Heart left ventricle (tissue), 16 donors: ENCODE data around the gene XAB2. TPM values are rescaled to one million over a fixed set of nuclear protein-coding genes. Genes with fewer than 3 reads are reported as not detected.
A peak's percentile ranks its signal among the peaks of the same experiment; 100 is the strongest.

Experiments
- ATAC-seq, 4 donors: fragments of 200-7000 bp; cut with Tn5 transposase; one replicate each; pipeline ENCODE4 v1.9.1; 2020 to 2022; ENCODE audit warnings: moderate library complexity in 4 of 4, mild to moderate bottlenecking in 3 of 4, moderate number of reproducible peaks in 1 of 4
- DNase-seq, 5 donors: peaks; one replicate each; pipeline ENCODE4 v3.0.0-alpha.2; 2020
- H3K27ac ChIP-seq, 12 donors: fragments of 200-600 bp; sonication (generic) in 4 of 12; one replicate each; pipeline versions ENCODE4 v1.5.0 to v1.8.0; 2016 to 2022; ENCODE audit warnings: mild to moderate bottlenecking in 2 of 12
- H3K27me3 ChIP-seq, 9 donors: fragments of 200-600 bp; sonication (generic) in 2 of 9; one replicate each; pipeline versions ENCODE4 v1.5.1 to v1.8.0; 2016 to 2022; ENCODE audit warnings: mild to moderate bottlenecking in 3 of 9
- H3K36me3 ChIP-seq, 9 donors: fragments of 200-600 bp; sonication (generic) in 2 of 9; one replicate each; pipeline versions ENCODE4 v1.5.0 to v1.8.0; 2018 to 2022; ENCODE audit warnings: mild to moderate bottlenecking in 2 of 9
- H3K4me1 ChIP-seq, 12 donors: fragments of 200-600 bp; sonication (generic) in 4 of 12; one replicate each; pipeline versions ENCODE4 v1.5.0 to v1.8.0; 2016 to 2022; ENCODE audit warnings: mild to moderate bottlenecking in 3 of 12
- H3K4me3 ChIP-seq, 12 donors: fragments of 200-600 bp; sonication (generic) in 4 of 12; one replicate each; pipeline versions ENCODE4 v1.5.0 to v1.8.0; 2017 to 2022; ENCODE audit warnings: mild to moderate bottlenecking in 9 of 12, moderate library complexity in 4 of 12
- H3K9me3 ChIP-seq, 12 donors: fragments of 200-600 bp; sonication (generic) in 4 of 12; one replicate each; pipeline versions ENCODE4 v1.5.0 to v1.8.0; 2016 to 2022; ENCODE audit warnings: mild to moderate bottlenecking in 1 of 12
- POLR2A ChIP-seq, 2 donors: fragments of 450-650 bp; IDR thresholded peaks; one replicate each; pipeline ENCODE4 v1.6.1; 2017; ENCODE audit warnings: antibody characterized with exemption in 2 of 2, mild to moderate bottlenecking in 2 of 2, moderate library complexity in 2 of 2
- WGBS, 4 donors: extraction: QIAGEN DNeasy Blood & Tissue Kit in 2 of 4; methylation state at CpG; one replicate each; pipeline versions ENCODE4 v1.1.5 to v1.1.7; 2013 to 2018; 5-methylcytosine and 5-hydroxymethylcytosine counted together
- intact Hi-C, 10 donors: fragments of 100-400 bp; cut with DNase I; formaldehyde crosslinking; loops; one replicate each; pipeline versions ENCODE4 v1.11.1 to v1.14.2; 2022
- polyA plus RNA-seq, 2 donors: library from polyadenylated mRNA; stranded (reverse); fragments of 200-250 nt; gene quantifications; one replicate each; pipeline ENCODE4 v1.2.3, GENCODE V29; 2013
- total RNA-seq, 9 donors: library from RNA; depleted of rRNA in 2 of 9; stranded (reverse); fragments of >200 nt in 2 of 9; fragmentation: NEBNext Ultra II Directional in 3 of 9; extraction: Animal tissue kit (Norgen Biotek cat#: 25700) in 3 of 9; gene quantifications; one replicate each; pipeline versions ENCODE4 v1.1.0 to v1.2.4, GENCODE V29; 2016 to 2023
- TF ChIP-seq, protein P1 (sequence below), 12 donors: fragments of 200-600 bp; sonication (generic) in 4 of 12; IDR thresholded peaks; one replicate each; pipeline versions ENCODE4 v1.5.0 to v1.8.0; 2018 to 2022; ENCODE audit warnings: antibody characterized with exemption in 12 of 12, mild to moderate bottlenecking in 5 of 12
- donor health status: ischemic (EF 13 %, LVEDD 7.1; RV severe dilation, severe dysfunction).
- donor health status: healthy with polysubstance abuse.
- donor health status: DM: no; HTN: yes; CAD: no.
- donor health status: DM: no; HTN: no; CAD: no.
- donor health status: ischemic (EF 25% LVEDD 6.9; RV normal size, moderate dysfunction).
- donor health status: ischemic (EF 25% LVEDD 5.7; RV mildly dilated, moderate dysfunction).
- donor health status: healthy.
- donor health status: DM: yes; HTN: yes; CAD: no.
- donor health status: ischemic (EF 35%, LVEDD 5.7; RV mildly dilated, moderate dysfunction).
- donor health status: nonischemic (EF 11% LVEDD 7.7; RV severe dilation, severe dysfunction).
- donor health status: DM: yes; HTN: yes; CAD: no.
- donor health status: PGD.
- donor health status: ischemic (EF 29% LVEDD 5.4; RV normal size, mild dysfunction).
- donor health status: nonischemic (EF 23%, LVEDD 6.1; RV moderate dilation, normal function).

XAB2 gene
- total and polyA plus RNA-seq, 11 donors, result 16.3 to 36.2 (median 23.6) TPM

- H3K27ac ChIP-seq, result peak overlapping the region in 2 of 12 donors; percentile 23 to 51
- intact Hi-C loops, result loop anchor here in 8 of 10 donors (1.0 to 10.0 kb wide), 9 partner anchors 27 to 600 kb away; partner anchors contain the start of genes TRAPPC5 (in 3 of the 8) and MAP2K7 (in 1 of the 8)
These were observed 22.8 kb upstream of the XAB2 start for GRCh38 chr19:7652061-7652641.

GRCh38 chr19:7650148-7650547, 20.8 kb upstream of the XAB2 start:
- Histone ChIP-seq H3K4me3 (no peak overlapping the region), H3K4me1 (peaks cover 0 to 11% (median 0%) of the 10 kb centered on the region in 12 donors), H3K9me3 (no peaks in the 10 kb centered on the region), H3K27ac (no peak overlapping the region), H3K36me3 (peaks cover 0 to 11% (median 0%) of the 10 kb centered on the region in 9 donors), H3K27me3 (peaks cover 0 to 15% (median 0%) of the 10 kb centered on the region in 9 donors)
- TF ChIP-seq POLR2A (IDR thresholded peaks at IDR 0.05), result no peak
- TF ChIP-seq, protein P1, sequence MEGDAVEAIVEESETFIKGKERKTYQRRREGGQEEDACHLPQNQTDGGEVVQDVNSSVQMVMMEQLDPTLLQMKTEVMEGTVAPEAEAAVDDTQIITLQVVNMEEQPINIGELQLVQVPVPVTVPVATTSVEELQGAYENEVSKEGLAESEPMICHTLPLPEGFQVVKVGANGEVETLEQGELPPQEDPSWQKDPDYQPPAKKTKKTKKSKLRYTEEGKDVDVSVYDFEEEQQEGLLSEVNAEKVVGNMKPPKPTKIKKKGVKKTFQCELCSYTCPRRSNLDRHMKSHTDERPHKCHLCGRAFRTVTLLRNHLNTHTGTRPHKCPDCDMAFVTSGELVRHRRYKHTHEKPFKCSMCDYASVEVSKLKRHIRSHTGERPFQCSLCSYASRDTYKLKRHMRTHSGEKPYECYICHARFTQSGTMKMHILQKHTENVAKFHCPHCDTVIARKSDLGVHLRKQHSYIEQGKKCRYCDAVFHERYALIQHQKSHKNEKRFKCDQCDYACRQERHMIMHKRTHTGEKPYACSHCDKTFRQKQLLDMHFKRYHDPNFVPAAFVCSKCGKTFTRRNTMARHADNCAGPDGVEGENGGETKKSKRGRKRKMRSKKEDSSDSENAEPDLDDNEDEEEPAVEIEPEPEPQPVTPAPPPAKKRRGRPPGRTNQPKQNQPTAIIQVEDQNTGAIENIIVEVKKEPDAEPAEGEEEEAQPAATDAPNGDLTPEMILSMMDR (IDR thresholded peaks at IDR 0.05), result no peak
- ATAC-seq, result no peak
- WGBS, 4 donors, result 27 to 57% (median 37%) methylated on average over 2 of the region's 2 CpGs
- no peak for DNase-seq
- intact Hi-C loops, result loop anchor here in 7 of 10 donors (5.0 to 10.0 kb wide), 6 partner anchors 145 to 602 kb away; partner anchors contain the start of gene MAP2K7 (in 1 of the 7)

More at GRCh38 chr19:7652061-7652641, 22.8 kb upstream of the XAB2 start:
- H3K4me1 ChIP-seq, result peaks cover 0 to 18% (median 0%) of the 10 kb centered on the region in 12 donors
- peak; percentile 74 to 92 (median 80) for DNase-seq
- TF ChIP-seq POLR2A (IDR thresholded peaks at IDR 0.05), result no peak
- TF ChIP-seq, protein P1 (IDR thresholded peaks at IDR 0.05), result peak; percentile 96 to 99 (median 98)
- H3K4me3 ChIP-seq, result peak overlapping the region in 9 of 12 donors; percentile 16 to 42 (median 25)
- H3K9me3 ChIP-seq, result no peaks in the 10 kb centered on the region
- peak; percentile 58 to 88 (median 82) for ATAC-seq
- H3K27me3 ChIP-seq, result peaks cover 0 to 6% (median 0%) of the 10 kb centered on the region in 9 donors
- 4 to 7% (median 5%) methylated on average over 28 of the region's 28 CpGs for WGBS, 4 donors
- H3K36me3 ChIP-seq, result peaks cover 0 to 2% (median 0%) of the 10 kb centered on the region in 9 donors

GRCh38 chr19:7648265-7649014, 19.1 kb upstream of the XAB2 start:
- peaks cover 0 to 15% (median 0%) of the 10 kb centered on the region in 9 donors for H3K27me3 ChIP-seq
- WGBS, 4 donors, result 61 to 65% (median 63%) methylated on average over 14 to 15 of the region's 15 CpGs

More at GRCh38 chr19:7648265-7649014, 19.1 kb upstream of the XAB2 start:
- H3K9me3 ChIP-seq, result no peaks in the 10 kb centered on the region
- intact Hi-C loops, result no loop called here
- no peak overlapping the region for H3K27ac ChIP-seq
- DNase-seq, result no peak
- TF ChIP-seq, protein P1 (IDR thresholded peaks at IDR 0.05), result no peak
- TF ChIP-seq POLR2A (IDR thresholded peaks at IDR 0.05), result no peak
- H3K4me3 ChIP-seq, result no peak overlapping the region
- peaks cover 0 to 11% (median 0%) of the 10 kb centered on the region in 9 donors for H3K36me3 ChIP-seq
- ATAC-seq, result peak in 2 of 4 donors; percentile 32 to 41
- peaks cover 0 to 19% (median 0%) of the 10 kb centered on the region in 12 donors for H3K4me1 ChIP-seq
